Measurements from ENCODE around the gene ABI3. TPM values are rescaled to one million over a fixed set of nuclear protein-coding genes. Genes with fewer than 3 reads are reported as not detected.

The ABI3 gene
- total and polyA plus RNA-seq, 11 donors: 3.3 to 16.1 (median 6.4) TPM

GRCh38 chr17:49247944-49248343 is 37.4 kb downstream of the ABI3 start:
- no peaks in the 10 kb centered on the region for H3K36me3 ChIP-seq
- H3K9me3 ChIP-seq: no peaks in the 10 kb centered on the region
- whole genome bisulfite sequencing, 4 donors: 85 to 91% (median 88%) methylated on average over 7 of the region's 7 CpGs
- intact Hi-C loops (cut with DNase I): no loop called here
- DNase-seq: no peak
- no peak overlapping the region for H3K27ac ChIP-seq
- ATAC-seq: no peak
- H3K4me3 ChIP-seq: no peak overlapping the region
- TF ChIP-seq POLR2A (IDR thresholded peaks at IDR 0.05) (no peak), CTCF (IDR thresholded peaks at IDR 0.05) (no peak)
- H3K27me3 ChIP-seq: no peaks in the 10 kb centered on the region
- peaks cover 0 to 12% (median 7%) of the 10 kb centered on the region in 12 donors for H3K4me1 ChIP-seq

- H3K9me3 ChIP-seq: no peaks in the 10 kb centered on the region
- peak overlapping the region in 5 of 12 donors; percentile 1 to 61 (median 30) for H3K27ac ChIP-seq
- H3K4me1 ChIP-seq: peaks cover 0 to 12% (median 7%) of the 10 kb centered on the region in 12 donors
- peak; percentile 80 to 96 (median 91) for ATAC-seq
- TF ChIP-seq POLR2A (IDR thresholded peaks at IDR 0.05): no peak
- no peak for TF ChIP-seq CTCF (IDR thresholded peaks at IDR 0.05)
- 2 to 15% (median 5%) methylated on average over 9 to 10 of the region's 10 CpGs for WGBS, 4 donors
- H3K4me3 ChIP-seq: no peak overlapping the region
- H3K36me3 ChIP-seq: no peaks in the 10 kb centered on the region
- DNase-seq: peak; percentile 68 to 82 (median 77)
- intact Hi-C loops (cut with DNase I): no loop called here
- no peaks in the 10 kb centered on the region for H3K27me3 ChIP-seq
Observed at GRCh38 chr17:49249292-49249794, 38.8 kb downstream of the ABI3 start.

GRCh38 chr17:49249890-49250522 is 39.5 kb downstream of the ABI3 start:
- intact Hi-C loops (cut with DNase I): no loop called here

More at GRCh38 chr17:49249890-49250522, 39.5 kb downstream of the ABI3 start:
- Histone ChIP-seq H3K4me3 (no peak overlapping the region), H3K36me3 (no peaks in the 10 kb centered on the region), H3K4me1 (peaks cover 0 to 12% (median 7%) of the 10 kb centered on the region in 12 donors), H3K27ac (peak overlapping the region in 2 of 12 donors; percentile 46 to 61), H3K9me3 (no peaks in the 10 kb centered on the region), H3K27me3 (no peaks in the 10 kb centered on the region)
- TF ChIP-seq POLR2A (IDR thresholded peaks at IDR 0.05): no peak
- no peak for TF ChIP-seq CTCF (IDR thresholded peaks at IDR 0.05)
- ATAC-seq (no peak), DNase-seq (no peak)
- WGBS, 4 donors: 85 to 89% (median 89%) methylated on average over 12 of the region's 12 CpGs
